Measurements from ENCODE around the gene AHDC1. TPM values are rescaled to one million over a fixed set of nuclear protein-coding genes. Genes with fewer than 3 reads are reported as not detected.
"Not testable (repeated sequence)": the region's sequence is repeated elsewhere in the genome, so short reads cannot be mapped to it uniquely, and the experiment has no call there.

Gene AHDC1
- total RNA-seq (2014; rRNA removed), result 33.5 and 40.4 TPM in 2 replicates
- 37.3 TPM for polyA plus RNA-seq (2012)

GRCh38 chr1:27603681-27604578 lies at the start of gene AHDC1:
Gene AHDC1 (minus strand): TSS chr1:27604144. CDS start chr1:27552115, 52,029 bp downstream.
- DNase-seq (ENCODE audit: low read depth), result peak; percentile 90

GRCh38 chr1:27652111-27652864 lies 48.3 kb upstream of the AHDC1 start:
- DNase-seq (ENCODE audit: low read depth), result no peak

GRCh38 chr1:27650539-27651175 lies 46.7 kb upstream of the AHDC1 start:
- DNase-seq (ENCODE audit: low read depth), result no peak

- no peak for DNase-seq (ENCODE audit: low read depth)
Observed at GRCh38 chr1:27650171-27650538, 46.2 kb upstream of the AHDC1 start.

- DNase-seq (ENCODE audit: low read depth), result no peak
Observed at GRCh38 chr1:27649306-27649635, 45.3 kb upstream of the AHDC1 start.

GRCh38 chr1:27648602-27649305 lies 44.8 kb upstream of the AHDC1 start:
- no peak for DNase-seq (ENCODE audit: low read depth)

GRCh38 chr1:27647328-27647727 lies 43.4 kb upstream of the AHDC1 start:
- DNase-seq (ENCODE audit: low read depth), result no peak

GRCh38 chr1:27646676-27647075 lies 42.7 kb upstream of the AHDC1 start:
- DNase-seq (ENCODE audit: low read depth), result no peak

- DNase-seq (ENCODE audit: low read depth), result no peak
Observed at GRCh38 chr1:27645071-27645415, 41.1 kb upstream of the AHDC1 start.

GRCh38 chr1:27644369-27645070 lies 40.6 kb upstream of the AHDC1 start:
- no peak for DNase-seq (ENCODE audit: low read depth)

GRCh38 chr1:27643600-27644368 lies 39.8 kb upstream of the AHDC1 start:
- peak; percentile 50 for DNase-seq (ENCODE audit: low read depth)

- DNase-seq (ENCODE audit: low read depth), result not testable (repeated sequence)
Observed at GRCh38 chr1:27640514-27640913, 36.6 kb upstream of the AHDC1 start.

GRCh38 chr1:27638805-27639204 lies 34.9 kb upstream of the AHDC1 start:
- DNase-seq (ENCODE audit: low read depth), result no peak

- no peak for DNase-seq (ENCODE audit: low read depth)
Observed at GRCh38 chr1:27638047-27638734, 34.2 kb upstream of the AHDC1 start.

- DNase-seq (ENCODE audit: low read depth), result no peak
Observed at GRCh38 chr1:27635396-27636142, 31.6 kb upstream of the AHDC1 start.

GRCh38 chr1:27634985-27635367 lies 31.0 kb upstream of the AHDC1 start, which contains the start of gene FGR:
Gene FGR (minus strand): TSS chr1:27635185. CDS start chr1:27623916, 11,269 bp downstream.
- DNase-seq (ENCODE audit: low read depth), result no peak

- DNase-seq (ENCODE audit: low read depth), result no peak
Observed at GRCh38 chr1:27634177-27634984, 30.4 kb upstream of the AHDC1 start.

- no peak for DNase-seq (ENCODE audit: low read depth)
Observed at GRCh38 chr1:27633640-27634176, 29.8 kb upstream of the AHDC1 start.
